ENCODE results near the gene TMEM41A.
"Not testable (repeated sequence)": the region's sequence is repeated elsewhere in the genome, so short reads cannot be mapped to it uniquely, and the experiment has no call there.

The TMEM41A gene

DNA sequence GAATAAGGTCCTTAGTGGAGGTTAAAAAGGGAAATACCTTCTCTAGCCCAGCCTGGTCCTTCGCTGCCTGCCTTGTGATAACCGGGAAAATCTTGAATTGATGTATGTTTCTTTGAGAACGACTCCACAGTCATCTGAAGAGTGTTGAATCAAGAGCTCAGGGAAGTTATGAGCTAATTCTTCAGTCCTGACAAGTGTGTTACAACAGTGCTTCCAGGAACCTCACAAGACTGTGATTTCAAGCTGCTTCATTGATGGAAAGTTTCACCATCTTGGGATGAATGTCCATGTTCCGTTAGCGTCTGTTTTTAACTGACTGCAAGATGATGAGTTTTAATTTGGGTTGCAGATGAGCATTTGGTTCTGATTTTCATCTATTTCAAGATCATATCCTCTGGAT is 12.4 kb downstream of the TMEM41A start:
- DNase-seq = no peak

DNA sequence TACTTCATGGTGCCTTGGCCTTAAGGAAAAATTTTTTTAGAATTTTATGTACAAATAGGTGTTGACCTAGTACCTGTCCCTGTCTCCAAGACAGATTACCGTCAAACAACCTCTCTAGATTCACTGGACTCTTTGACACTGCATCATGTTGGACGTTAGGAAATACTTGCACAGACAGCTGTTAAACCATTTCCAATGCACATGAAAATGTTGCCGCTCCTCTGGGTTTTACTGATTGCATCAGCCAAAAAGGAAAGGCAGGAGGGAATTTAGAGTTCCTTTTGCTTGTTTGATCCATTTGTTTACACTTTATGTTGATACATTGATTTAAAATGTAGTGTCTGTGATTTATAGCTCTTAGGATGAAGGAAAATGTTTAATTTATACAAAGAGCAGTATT is 14.5 kb downstream of the TMEM41A start:
- DNase-seq = no peak

DNA sequence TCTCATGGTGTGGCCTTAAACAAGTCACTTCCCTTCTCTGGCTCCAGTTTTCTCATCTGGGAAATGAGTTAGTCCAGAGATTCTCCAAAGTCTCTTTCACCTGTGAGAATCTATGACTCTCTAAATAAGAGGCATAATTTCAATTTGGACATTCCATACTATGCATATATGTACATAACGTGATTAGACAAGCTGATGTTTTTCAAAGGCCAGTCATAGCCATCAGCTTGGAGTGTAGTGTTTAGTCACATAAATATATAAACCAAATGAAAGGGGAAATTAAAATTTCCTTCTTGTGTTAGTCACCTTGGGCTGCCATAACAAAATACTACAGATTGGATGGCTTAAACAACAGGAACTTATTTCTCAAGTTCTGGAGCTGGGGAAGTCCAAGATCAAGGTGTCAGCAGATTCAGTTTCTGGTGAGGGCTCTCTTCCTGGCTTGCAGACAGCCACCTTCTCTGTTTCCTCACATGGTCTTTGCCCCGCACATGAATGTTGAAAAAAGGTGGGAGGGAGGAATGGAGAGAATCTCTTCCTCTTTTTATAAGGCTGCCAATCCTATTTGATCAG is 19.4 kb downstream of the TMEM41A start:
- no peak for DNase-seq

DNA sequence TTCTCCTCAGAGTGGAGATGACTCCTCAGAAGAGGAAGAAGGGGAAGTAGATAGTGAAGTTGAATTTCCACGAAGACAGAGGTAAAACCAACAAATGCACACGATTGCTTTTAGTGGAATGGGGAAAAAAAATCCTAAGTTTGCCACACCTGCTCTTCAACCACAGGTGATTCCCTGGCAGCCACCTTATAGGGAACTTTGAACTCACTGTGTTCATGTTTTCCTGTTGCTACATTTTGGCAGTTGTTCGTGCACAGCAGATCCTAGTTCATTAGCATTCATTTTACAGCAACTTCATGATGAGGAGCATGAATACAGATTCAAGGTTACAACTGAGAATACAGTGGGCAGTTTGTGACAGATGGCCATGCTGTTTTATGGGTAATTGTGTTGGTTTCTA is 21.5 kb downstream of the TMEM41A start:
- no peak for DNase-seq

DNA sequence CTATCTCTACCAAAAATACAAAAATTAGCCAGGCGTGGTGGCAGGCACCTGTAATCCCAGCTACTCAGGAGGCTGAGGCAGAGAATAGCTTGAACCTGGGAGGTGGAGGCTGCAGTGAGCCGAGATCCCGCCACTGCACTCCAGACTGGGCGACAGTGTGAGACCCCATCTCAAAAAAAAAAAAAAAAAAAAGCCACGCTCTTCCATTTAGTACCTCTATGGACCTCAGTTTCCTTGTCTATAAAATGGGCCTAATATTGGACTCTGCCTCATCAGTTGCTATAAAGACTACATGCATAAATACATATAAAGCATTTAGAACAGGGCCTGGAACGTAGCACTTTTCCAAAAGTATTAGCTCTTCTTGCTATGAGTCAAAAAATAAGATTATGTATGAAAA is 23.9 kb downstream of the TMEM41A start:
- not testable (repeated sequence) for DNase-seq

DNA sequence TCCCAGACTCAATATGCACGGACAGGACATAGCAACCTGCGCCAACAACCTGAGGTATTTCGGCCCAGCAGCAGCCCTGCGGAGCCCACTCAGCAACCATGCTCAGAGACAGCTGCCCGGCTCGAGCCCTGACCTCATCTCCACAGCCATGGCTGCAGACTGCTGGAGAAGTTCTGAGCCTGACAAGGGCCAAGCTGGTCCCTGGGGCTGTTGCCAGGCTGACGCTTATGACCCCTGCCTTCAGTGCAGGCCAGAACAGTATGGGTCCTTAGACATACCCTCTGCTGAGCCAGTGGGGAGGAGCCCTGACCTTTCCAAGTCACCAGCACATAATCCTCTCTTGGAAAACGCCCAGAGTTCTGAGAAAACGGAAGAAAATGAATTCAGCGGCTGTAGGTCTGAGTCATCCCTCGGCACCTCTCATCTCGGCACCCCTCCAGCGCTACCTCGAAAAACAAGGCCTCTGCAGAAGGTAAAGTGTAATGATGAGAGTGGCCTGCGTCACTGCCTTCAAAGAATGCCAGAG is 25.5 kb downstream of the TMEM41A start:
- DNase-seq = no peak

DNA sequence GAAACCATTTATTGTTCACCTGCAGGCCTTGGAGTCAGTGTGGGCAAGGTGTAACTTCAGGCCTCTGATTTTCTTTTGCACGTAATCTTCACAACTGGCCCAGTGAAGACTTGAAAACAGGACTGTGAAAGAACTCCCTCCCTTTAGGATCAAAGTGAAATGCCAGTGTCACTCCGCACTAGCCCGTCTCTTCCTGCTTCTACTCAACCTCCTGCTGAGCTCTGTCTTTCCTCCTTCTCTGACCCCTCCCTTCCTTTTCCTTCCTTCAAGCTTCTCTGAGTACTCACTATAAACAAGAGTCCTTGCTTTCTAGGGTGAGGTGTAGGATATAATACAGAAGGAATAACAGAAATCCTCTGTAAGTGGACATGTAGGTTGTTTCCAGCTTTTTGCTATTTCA is 28.5 kb downstream of the TMEM41A start:
- DNase-seq = no peak

DNA sequence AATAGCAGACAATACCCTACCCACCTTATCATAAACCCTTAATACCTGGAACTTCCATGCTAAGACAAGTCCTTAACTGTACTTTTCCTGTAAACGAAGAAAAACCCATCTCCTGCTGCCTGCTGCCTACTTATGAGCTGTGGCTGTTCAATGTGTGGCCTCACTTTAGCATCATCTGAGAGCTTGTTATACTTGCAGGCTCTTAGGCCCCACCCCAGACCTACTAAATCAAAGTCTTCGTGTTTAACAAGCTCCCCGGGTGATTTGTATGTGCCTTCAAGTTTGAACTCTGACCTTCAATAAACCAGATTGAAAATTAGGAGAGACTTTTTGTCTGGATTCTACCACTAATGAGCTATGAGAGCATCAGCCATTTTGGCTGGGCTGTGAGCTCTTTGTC is 29.3 kb downstream of the TMEM41A start:
- DNase-seq = no peak

DNA sequence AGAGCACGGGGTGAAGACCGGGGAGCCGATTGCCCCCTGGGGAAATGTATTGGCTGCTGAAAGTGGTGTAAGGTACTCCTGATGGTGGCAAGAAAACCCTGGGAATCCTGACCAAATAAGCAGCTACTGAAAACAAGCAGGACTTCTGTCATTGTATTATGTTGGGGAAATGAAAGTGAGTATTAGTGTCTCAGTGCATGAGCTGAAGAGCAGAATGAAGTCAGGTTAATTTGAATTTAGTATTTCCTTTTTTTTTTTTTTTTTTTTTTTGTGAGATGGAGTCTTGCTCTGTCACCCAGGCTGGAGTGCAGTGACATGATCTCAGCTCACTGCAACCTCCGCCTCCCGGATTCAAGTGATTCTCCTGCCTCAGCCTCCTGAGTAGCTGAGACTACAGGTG is 32.7 kb downstream of the TMEM41A start:
- DNase-seq = not testable (repeated sequence)

DNA sequence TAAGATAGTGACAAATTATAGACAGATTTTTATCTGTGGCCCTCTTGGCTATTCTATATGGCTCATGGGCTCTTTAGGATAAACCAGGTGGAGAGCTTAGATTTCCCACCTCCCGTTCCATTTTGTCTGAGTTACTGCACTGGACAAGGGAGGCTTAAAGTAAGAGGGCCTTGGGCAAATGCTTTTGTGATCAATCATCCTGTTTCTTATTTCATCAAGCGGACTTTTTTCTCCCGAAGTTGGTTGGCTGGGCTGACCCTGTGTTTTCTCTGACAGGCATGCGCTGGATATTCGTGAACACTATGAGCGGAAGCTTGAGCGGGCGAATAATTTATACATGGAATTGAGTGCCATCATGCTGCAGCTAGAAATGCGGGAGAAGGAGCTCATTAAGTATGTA is 33.4 kb downstream of the TMEM41A start:
- no peak for DNase-seq

DNA sequence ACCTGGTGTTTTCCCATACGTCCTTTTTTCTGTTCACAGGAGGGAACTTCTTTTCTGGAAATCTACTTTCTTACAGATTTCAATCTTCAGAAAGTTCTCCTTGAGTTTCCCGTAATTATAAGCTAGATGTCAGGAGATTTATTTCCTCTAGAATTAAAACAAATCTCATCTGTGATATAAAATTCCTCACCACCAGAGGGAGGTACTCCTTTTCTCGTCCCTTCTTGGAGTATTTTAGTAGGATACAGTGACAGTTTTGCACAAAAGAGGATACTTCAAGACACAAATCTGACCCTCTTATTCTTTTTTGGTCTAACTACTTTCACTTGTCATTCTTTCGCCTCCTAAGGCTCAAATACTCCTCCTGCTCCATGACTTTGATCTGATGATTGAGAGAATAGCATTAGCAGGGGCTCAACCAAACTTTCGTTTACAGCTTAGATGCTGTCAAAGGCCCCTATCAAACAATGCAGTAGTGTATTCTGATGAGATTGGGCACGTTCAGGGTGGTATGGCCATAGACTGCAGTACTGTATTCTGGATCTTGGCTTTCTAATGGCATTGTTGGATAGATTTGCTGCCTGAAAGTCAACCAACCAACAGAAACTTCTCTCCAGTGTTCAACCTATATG is 38.0 kb downstream of the TMEM41A start:
- DNase-seq = no peak

DNA sequence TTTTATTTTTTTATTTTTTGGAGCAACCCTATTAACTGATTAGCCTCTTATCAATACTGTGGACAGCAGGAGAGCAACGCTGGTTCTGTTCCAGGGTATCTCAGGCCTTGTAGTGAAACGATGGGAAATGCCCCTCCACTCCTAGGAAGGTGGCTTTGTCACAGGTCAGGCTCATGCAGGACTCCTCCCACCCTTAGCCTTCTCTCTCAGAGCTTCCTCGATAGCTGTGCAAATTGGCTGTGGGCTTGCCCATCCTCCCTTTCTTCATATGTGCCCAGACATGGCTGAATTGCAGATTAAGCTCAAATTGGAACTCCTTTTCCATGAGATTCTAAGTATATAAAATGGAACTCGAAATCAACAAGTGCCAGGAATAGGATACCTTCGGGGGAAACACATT is 38.5 kb downstream of the TMEM41A start:
- no peak for DNase-seq

DNA sequence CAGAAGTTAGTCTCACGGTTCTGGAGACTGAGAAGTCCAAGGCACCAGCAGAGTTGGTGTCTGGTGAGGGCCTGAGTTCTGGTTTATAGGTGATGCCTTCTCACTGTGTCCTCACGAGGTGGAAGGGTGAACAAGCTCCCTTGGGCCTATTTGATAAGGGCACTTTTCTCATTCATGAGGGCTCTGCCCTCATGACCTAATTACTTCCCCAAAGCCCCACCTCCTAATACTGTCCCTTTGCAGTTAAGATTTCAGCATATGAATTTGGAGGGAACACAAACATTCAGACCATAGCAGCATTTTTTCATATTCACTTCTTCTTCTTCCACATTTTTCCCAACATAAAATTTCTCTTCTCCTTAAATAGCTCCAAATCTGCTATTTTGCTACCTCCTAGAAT is 41.5 kb downstream of the TMEM41A start:
- no peak for DNase-seq

DNA sequence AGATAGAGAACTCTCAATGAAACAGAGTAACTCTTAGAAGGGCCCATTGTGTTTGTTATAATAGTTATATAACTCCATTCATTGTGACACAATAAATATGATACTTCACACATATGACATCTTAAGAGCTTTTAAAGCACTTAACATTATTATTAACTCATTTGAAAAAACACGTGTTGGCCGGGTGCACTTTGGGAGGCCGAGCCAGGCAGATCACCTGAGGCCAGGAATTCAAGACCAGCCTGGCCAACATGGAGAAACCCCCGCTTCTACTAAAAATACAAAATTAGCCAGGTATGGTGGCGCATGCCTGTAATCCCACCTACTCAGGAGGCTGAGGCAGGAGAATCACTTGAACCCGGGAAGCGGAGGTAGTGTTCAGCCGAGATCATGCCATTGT is 47.4 kb downstream of the TMEM41A start:
- DNase-seq = not testable (repeated sequence)

DNA sequence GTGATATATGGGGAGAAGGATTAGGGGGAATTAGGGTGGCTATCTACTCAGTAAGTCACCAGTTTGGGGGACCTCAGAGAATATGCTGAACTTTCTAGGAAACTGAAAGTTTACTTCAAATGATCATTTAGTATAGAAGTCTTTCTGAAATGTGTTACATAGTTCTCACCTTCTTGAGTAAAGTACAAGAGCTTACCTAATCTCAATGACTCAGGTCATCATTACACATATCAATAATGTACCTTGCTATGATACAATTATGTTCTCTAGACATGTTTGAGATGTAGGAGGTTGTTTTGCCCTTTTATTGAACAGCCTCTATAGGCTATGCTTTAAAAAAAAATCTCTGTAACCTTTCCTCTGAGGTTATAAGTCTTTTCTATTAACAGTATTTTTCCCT is 50.7 kb downstream of the TMEM41A start:
- no peak for DNase-seq

DNA sequence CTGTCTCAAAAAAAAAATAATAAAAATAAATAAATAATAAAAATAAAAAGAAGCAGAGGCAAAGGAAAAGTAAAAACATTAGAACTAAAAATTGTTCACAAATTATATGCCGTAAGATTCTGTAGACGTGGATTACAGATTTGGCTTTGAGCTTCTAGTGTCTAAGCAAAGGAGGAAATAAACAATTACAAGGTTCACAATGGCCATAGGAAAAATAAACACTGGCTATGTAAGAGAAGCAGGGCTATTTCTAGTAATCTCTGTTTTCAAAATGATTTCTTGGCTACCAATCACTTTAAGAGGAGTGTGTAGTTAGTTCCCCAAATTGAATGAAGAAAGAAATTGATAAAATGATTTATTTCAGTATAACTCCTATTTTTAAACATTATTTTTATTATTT is 54.5 kb downstream of the TMEM41A start:
- no peak for DNase-seq

DNA sequence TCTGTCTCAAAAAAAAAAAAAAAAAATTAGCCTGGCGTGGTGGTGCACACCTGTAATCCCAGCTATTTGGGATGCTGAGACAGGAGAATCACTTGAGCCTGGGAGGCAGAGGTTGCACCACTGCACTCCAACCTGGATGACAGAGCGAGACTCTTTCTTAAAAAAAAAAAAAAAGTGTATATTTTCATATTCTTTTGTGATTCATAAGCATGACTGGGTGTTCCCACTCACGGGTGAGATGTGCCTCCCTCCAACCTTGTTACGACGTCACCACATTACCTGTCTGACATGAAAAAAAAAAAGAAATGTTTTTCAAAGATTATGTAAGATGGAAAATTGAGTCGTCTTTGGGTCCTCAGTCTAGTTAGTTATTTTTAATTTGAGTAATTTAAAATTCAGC is 56.8 kb downstream of the TMEM41A start:
- no peak for DNase-seq

DNA sequence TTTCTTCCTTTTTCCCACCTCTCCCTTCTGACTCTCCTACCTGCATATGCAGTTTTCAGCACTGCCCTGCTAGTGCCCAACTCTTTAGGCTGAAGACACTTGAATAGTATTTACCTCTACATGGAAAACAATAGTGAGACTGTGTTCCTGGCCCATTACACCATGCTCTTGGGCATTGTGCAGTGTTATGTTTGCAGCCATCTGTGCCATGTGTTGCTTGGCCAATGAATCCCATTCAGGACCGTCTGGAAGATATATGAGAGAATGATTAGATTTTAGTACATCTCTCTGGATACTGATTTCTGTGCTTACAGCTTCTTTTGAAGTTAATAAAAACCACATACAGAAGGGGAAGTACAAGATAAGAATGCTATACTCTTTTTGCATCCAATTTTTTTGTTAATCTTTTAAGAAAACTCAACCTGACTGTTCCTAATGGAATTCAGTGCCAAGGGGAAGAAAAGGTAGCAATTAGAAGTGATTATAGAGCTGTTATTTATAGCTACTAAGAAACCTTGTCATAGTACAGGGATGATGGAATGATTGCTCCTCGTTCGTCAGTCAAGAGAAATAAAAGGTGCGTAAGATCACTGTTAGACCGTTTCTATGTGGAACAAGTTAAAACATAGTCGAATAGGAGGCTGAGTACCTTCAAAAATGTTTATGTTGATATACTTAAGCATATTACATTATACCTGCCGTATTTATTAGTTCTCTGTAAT is 58.9 kb downstream of the TMEM41A start:
- DNase-seq = no peak

Measured in NK-92 treated with Interleukin-12 subunit alpha and Interleukin-12 subunit beta, amount 100 ng/mL, for 24 hours (cell line).